Bronchus fibroblast of lung (primary cell): ENCODE data around the gene LMCD1. TPM values are rescaled to one million over a fixed set of nuclear protein-coding genes. Genes with fewer than 3 reads are reported as not detected.

Experiments used
- total RNA-seq: library from RNA; depleted of rRNA; stranded (reverse); fragments of >200 nt; gene quantifications from 2 replicates; pipeline ENCODE4 v1.2.3, GENCODE V29; 2015

The LMCD1 gene, protein sequence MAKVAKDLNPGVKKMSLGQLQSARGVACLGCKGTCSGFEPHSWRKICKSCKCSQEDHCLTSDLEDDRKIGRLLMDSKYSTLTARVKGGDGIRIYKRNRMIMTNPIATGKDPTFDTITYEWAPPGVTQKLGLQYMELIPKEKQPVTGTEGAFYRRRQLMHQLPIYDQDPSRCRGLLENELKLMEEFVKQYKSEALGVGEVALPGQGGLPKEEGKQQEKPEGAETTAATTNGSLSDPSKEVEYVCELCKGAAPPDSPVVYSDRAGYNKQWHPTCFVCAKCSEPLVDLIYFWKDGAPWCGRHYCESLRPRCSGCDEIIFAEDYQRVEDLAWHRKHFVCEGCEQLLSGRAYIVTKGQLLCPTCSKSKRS
- total RNA-seq = 73.6 and 87.3 TPM in 2 replicates

DNA sequence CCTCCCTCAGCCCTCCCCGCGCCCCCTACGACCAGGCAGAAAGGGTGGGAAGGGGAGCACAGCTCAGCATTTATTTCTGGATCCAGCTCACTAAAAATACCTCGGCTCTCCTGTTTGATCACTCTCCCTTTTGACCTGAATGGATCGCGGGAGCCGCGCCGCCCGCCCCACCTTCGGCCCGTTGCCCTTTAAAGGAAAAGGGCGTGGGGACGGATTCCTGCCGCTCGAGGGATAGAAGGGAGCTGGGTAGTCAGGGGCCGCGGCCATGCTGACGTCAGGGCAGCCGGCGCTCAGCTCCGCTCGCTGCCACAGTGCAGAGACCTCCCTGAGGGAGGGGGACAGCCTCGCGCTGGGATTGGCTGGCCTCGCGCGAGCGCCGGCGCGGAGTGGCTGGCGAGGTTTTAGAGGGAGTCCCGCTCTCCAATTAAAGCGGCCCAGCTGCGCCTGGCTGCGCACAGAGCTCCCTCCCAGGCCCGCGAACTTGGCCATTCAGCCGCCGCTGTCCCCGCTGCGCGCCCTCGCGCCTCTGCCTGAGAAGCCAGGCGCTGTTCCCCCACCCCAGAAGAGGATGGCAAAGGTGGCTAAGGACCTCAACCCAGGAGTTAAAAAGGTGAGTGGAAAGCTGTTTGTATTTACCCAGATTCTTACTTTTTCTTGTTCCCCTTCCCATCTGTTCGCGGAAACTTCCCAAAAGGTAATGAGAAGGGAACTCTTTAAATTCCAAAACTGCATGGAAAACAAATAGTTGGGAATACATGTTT is at the start of gene LMCD1:
LMCD1 (plus strand) TSS at position 453 of the 761 bp plus-strand sequence; CDS start at position 569, 116 bp downstream.

Other genes starting within 250 kb of the LMCD1 start
- gene SSUH2, start 143.0 kb downstream of the LMCD1 start, total RNA-seq = under 0.01 TPM in 1 of 2 replicates, not detected in the other
- not detected in 2 replicates for gene CAV3, start 232.0 kb downstream of the LMCD1 start, total RNA-seq